Erythroblast (primary cell): ENCODE measurements around the gene CEP126.

ENCODE experiments used
- GATA1 ChIP-seq: IDR thresholded peaks from 2 replicates; pipeline ENCODE4 v1.6.1; 2011; ENCODE audit warnings: low read depth, mild to moderate bottlenecking, control low read depth, low read length, moderate library complexity
- POLR2A ChIP-seq: IDR thresholded peaks from 2 replicates; pipeline ENCODE4 v1.6.1; 2011; ENCODE audit warnings: mild to moderate bottlenecking, low read length

- TF ChIP-seq POLR2A (no peak), GATA1 (no peak)
Measured at GRCh38 chr11:101913656-101914055, 1.2 kb upstream of the CEP126 start.
